Gastrocnemius medialis (tissue), 4 donors: ENCODE data around the gene PPARA.

Experiments
- CTCF ChIP-seq, 5 experiments: fragments of 450-650 bp in 3 of 5; fragments of 200-600 bp in 2 of 5; sonication (generic) in 2 of 5; IDR thresholded peaks in 4 of 5; conservative IDR thresholded peaks in 1 of 5; 1 replicate in 4 of 5; 2 replicates in 1 of 5; pipeline ENCODE4 v1.5.1; 2016 to 2019; ENCODE audit warnings: antibody characterized with exemption in 5 of 5, mild to moderate bottlenecking in 3 of 5, moderate library complexity in 3 of 5
- POLR2A ChIP-seq, 2 donors: fragments of 450-650 bp; IDR thresholded peaks; one replicate each; pipeline ENCODE4 v1.6.1; 2017; ENCODE audit warnings: antibody characterized with exemption in 2 of 2, mild to moderate bottlenecking in 2 of 2, moderate library complexity in 2 of 2

DNA sequence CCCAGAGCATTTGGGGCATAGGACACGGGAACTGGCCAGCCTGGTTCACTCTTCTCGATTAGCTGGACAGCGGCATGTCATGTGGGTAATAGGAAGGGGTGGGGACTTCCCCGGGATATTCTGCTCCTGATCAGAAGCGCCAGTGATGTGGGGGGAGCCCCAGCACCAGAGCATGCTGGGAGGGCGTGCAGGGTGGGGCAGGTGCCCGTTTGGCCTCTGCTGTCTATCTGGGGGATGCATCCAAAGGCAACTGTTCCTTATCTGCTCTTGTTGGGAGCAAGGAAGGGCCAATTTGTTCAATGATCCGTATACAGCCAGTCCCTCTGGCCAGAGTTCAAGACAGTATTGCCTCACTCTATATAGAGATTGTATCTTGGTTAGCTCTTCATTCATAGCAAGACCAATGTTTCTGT is 43.6 kb downstream of the PPARA start:
- TF ChIP-seq CTCF (IDR thresholded peaks at IDR 0.05 in 4 of 5, conservative IDR thresholded peaks at IDR 0.05 in 1 of 5) (no peak), POLR2A (IDR thresholded peaks at IDR 0.05) (no peak)
